Hematopoietic multipotent progenitor cell treated with erythropoietin and hydrocortisone succinate and interleukin-3 and kit ligand, for 4 days (in vitro differentiated cells): ENCODE measurements around the gene TRANK1.
A peak's percentile ranks its signal among the peaks of the same experiment; 100 is the strongest.

ENCODE experiments used
- DNase-seq: peaks from one replicate; pipeline ENCODE4 v3.0.0-alpha.2; 2015

TRANK1 gene

DNA sequence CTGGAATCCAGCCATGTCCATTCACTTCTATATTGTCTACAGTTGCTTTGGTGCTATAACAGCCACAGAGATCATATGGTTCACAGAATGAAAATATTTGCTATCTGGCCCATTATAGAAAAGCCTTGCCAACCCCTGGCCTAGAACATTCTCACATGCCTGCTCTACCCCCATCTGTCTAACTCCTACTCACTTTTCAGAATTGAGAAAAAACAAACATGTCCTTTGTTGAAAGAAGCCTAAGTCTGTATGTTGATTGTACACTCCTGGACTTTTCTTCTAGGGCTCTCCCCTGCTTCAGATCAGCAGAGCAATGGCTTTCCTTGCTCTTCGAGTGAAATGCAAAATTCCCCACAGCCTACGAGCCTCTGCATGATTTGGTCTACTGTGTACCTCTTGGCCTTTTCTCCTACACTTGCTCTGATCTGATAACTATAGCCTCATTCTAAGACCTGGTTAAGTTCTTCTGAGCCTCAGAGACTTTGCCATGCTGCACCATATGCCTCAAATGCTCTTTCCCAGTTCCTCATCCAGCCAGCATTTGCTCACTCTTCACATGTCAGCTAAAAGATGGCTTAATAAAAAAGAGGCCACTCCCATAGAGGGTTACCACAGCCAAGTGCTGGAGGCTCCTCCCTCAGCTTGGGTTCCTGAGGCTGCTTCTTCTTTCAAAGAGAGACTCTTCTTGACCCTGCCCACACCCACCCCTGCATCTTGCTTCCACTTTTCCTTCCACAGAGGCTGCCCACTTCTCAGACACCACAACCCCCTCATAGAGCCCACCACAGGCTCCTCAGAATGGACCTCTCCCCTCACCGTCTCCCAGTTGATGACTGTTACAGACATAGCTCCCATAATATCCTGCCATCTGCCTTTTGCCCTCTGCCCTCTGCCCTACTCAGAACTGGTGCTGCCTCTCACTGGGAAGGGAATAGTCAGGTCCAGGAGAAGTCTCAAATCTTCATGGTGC is 157.6 kb downstream of the TRANK1 start:
- peak; percentile 64 for DNase-seq

DNA sequence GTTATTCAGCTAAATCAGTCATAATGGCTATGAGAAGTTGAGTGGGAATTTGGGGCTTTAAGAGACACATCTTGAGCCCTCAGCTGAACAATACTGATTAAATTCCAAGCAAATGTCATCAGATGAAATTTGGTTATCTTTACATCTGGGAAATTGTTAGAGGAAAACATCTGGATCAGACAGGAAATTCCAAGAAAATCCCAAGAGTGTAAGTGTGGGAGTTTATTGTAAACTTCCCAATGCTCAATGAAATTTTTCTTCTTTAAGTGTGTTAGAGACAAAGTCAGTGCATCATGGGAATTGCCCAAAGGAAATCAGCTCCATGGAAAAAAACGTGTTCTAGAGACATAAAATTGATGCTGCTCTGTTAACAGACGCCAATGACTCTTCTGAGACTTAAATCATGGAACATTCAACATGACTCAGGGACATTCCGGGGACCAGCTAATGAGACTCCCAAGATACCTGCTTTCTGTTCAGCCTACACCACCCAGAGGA is 160.7 kb downstream of the TRANK1 start:
- DNase-seq = no peak

DNA sequence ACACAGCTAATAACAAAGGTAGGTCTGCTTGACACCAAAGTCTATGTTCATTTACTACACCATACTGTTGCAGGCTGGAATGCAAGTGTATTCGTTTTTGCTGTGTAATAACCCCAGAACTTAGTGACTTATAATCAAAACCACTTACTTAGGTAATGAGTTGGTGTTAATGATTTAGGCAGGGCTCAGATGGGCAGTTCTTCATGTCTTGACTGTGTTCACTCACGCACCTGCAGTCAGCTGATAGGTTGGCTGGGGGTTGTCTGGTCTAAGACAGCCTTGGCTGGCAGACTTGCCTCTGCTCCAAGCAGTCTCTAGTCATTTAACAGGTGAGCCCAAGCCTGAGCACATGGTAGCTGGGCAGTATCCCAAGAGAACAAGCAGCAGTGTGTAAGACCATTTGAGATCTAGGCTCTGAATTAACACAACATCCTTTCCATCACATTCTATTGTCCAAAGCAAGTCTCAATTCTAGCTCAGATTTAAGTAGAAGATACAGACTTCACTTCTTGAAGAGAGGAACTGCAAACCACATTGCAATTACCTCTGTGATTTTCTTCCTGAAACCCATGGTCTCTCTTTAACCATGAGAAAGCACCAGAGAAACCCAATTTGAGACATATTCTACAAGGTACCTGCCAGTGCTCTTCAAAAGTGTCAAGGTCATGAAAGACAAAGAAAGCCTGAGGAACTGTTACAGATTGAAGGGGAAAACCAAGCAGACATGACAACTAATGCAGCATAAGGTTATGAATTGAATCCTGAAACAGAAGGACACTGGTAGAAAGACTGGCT is 167.2 kb downstream of the TRANK1 start:
- DNase-seq = no peak
